OCI-LY3 (cell line): ENCODE results near the gene CPNE4.

ENCODE experiments used
- H2AFZ ChIP-seq: fragments of 200-600, 300-600 bp; shearing (Covaris generic); 2 replicates; pipeline ENCODE4 v1.6.0; 2014; ENCODE audit warnings: antibody characterized with exemption, low read depth, low read length
- H3K27ac ChIP-seq: fragments of 200-600, 300-600 bp; sonication (generic); 2 replicates; pipeline ENCODE4 v1.5.1; 2014; ENCODE audit warnings: mild to moderate bottlenecking, low read length, moderate library complexity, mixed read lengths
- H3K27me3 ChIP-seq: fragments of 200-600, 300-600 bp; sonication (generic); 2 replicates; pipeline ENCODE4 v1.6.1; 2014; ENCODE audit warnings: low read depth, low read length, mixed read lengths
- H3K36me3 ChIP-seq: fragments of 200-600, 300-600 bp; sonication (generic); replicated peaks from 2 replicates; pipeline ENCODE3; 2014; ENCODE audit warnings: low read depth, low read length, mixed read lengths
- H3K4me1 ChIP-seq: fragments of 300-600, 200-600 bp; sonication (generic); 2 replicates; pipeline ENCODE4 v1.6.1; 2014; ENCODE audit warnings: low read length, mixed read lengths
- H3K4me2 ChIP-seq: fragments of 200-600, 300-600 bp; sonication (generic); 2 replicates; pipeline ENCODE4 v1.6.1; 2014; ENCODE audit warnings: low read length, mixed read lengths
- H3K4me3 ChIP-seq: fragments of 300-600, 200-600 bp; sonication (generic); 2 replicates; pipeline ENCODE4 v1.5.1; 2014; ENCODE audit warnings: antibody characterized with exemption, mild to moderate bottlenecking, low read length, moderate library complexity
- H3K79me2 ChIP-seq: fragments of 300-600, 200-600 bp; shearing (Covaris generic); 2 replicates; pipeline ENCODE4 v1.6.1; 2014; ENCODE audit warnings: mild to moderate bottlenecking, low read length, mixed read lengths
- H3K9ac ChIP-seq: fragments of 300-600, 200-600 bp; shearing (Covaris generic); 2 replicates; pipeline ENCODE4 v1.6.0; 2014; ENCODE audit warnings: mild to moderate bottlenecking, low read length, moderate library complexity
- H3K9me3 ChIP-seq: fragments of 200-600, 300-600 bp; shearing (Covaris generic); 2 replicates; pipeline ENCODE4 v1.6.1; 2014; ENCODE audit warnings: low read length, mixed read lengths; ENCODE audit not compliant: insufficient read depth
- H4K20me1 ChIP-seq: fragments of 200-600, 300-600 bp; sonication (generic); 2 replicates; pipeline ENCODE4 v1.6.1; 2016; ENCODE audit warnings: low read length, mixed read lengths; ENCODE audit not compliant: insufficient read depth
- CTCF ChIP-seq: fragments of 200-600, 300-600 bp; sonication (generic); IDR thresholded peaks from 2 replicates; pipeline ENCODE4 v1.5.1; 2014; ENCODE audit warnings: antibody characterized with exemption, low read length, low read depth
- EZH2phosphoT487 ChIP-seq: fragments of 200-600 bp; shearing (Covaris generic); IDR thresholded peaks from 2 replicates; pipeline ENCODE4 v1.6.1; 2018; ENCODE audit warnings: antibody characterized with exemption, mixed run types, low read depth

CPNE4 gene

DNA sequence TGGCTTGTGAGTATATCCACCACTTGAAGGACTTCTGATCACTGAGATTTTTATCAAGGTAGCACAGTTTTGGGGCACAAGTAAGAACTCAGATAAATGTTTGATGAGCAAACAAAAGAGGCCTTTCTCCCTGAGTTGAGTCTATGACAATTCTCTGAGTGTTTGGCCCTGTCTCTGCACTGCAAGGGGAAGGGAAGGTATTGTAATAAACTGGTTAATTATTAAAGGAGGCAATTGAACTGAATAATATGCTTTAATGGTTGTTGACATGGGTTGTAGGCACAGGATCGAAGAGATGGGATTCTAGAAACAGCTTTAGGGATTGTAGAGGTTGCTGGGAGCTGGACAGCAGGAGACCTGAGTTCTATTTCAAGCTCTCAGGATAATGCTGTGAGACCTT, 437.0 kb downstream of the CPNE4 start:
- TF ChIP-seq EZH2phosphoT487: no peak
- TF ChIP-seq CTCF: no peak
- Histone ChIP-seq H3K4me1 (no peaks in the 10 kb centered on the region), H3K79me2 (no peaks in the 10 kb centered on the region), H4K20me1 (no peaks in the 10 kb centered on the region), H3K36me3 (no peaks in the 10 kb centered on the region), H2AFZ (no peak overlapping the region), H3K27ac (no peak overlapping the region), H3K9ac (no peak overlapping the region), H3K27me3 (no peaks in the 10 kb centered on the region), H3K4me2 (no peak overlapping the region), H3K9me3 (no peaks in the 10 kb centered on the region), H3K4me3 (no peak overlapping the region)

GRCh38 chr3:131596884-131597283, 437.9 kb downstream of the CPNE4 start:
- TF ChIP-seq CTCF (no peak), EZH2phosphoT487 (no peak)
- Histone ChIP-seq H3K27me3 (no peaks in the 10 kb centered on the region), H3K4me2 (no peak overlapping the region), H3K79me2 (no peaks in the 10 kb centered on the region), H4K20me1 (no peaks in the 10 kb centered on the region), H2AFZ (no peak overlapping the region), H3K36me3 (no peaks in the 10 kb centered on the region), H3K4me3 (no peak overlapping the region), H3K4me1 (no peaks in the 10 kb centered on the region), H3K9ac (no peak overlapping the region), H3K9me3 (no peaks in the 10 kb centered on the region), H3K27ac (no peak overlapping the region)

GRCh38 chr3:131591394-131592014, 443.3 kb downstream of the CPNE4 start:
- Histone ChIP-seq H3K4me1 (no peaks in the 10 kb centered on the region), H3K9ac (no peak overlapping the region), H3K79me2 (no peaks in the 10 kb centered on the region), H3K4me2 (no peak overlapping the region), H3K27ac (no peak overlapping the region), H2AFZ (no peak overlapping the region), H3K36me3 (no peaks in the 10 kb centered on the region), H3K9me3 (no peaks in the 10 kb centered on the region), H3K4me3 (no peak overlapping the region), H3K27me3 (no peaks in the 10 kb centered on the region), H4K20me1 (no peaks in the 10 kb centered on the region)
- no peak for TF ChIP-seq CTCF
- no peak for TF ChIP-seq EZH2phosphoT487

DNA sequence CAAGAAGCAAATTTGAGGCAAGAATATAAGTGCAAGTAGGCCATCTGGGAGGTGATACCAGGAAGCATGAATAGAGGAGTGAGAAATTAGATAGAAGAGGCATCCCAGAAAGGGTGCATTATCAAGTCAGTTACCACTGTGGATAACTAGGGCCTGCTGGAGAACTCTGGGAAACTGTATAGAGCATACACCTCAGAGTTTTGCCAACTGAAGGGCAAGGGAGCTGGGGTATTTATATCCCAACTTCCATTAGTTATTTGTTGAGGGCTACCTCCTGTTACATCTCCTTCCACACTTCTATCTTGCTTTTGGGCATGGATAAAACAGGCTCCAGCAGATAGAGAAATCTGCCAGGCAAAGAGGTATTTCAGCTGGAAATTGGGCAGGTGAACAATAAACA, 448.5 kb downstream of the CPNE4 start:
- H3K36me3 ChIP-seq: no peaks in the 10 kb centered on the region
- no peaks in the 10 kb centered on the region for H4K20me1 ChIP-seq
- no peaks in the 10 kb centered on the region for H3K4me1 ChIP-seq
- H3K79me2 ChIP-seq: no peaks in the 10 kb centered on the region
- 0 out of 2 replicates have a peak overlapping the region, but pooled peaks have one; percentile 24 for H2AFZ ChIP-seq
- H3K27ac ChIP-seq: no peak overlapping the region
- no peak overlapping the region for H3K9ac ChIP-seq
- H3K27me3 ChIP-seq: no peaks in the 10 kb centered on the region
- no peak overlapping the region for H3K4me2 ChIP-seq
- no peak overlapping the region for H3K4me3 ChIP-seq
- no peaks in the 10 kb centered on the region for H3K9me3 ChIP-seq
- TF ChIP-seq CTCF (no peak), EZH2phosphoT487 (no peak)
